Hepatocyte (in vitro differentiated cells): ENCODE results near the gene PCA3. TPM values are rescaled to one million over a fixed set of nuclear protein-coding genes. Genes with fewer than 3 reads are reported as not detected.

Experiments
- DNase-seq: peaks from one replicate; pipeline ENCODE4 v3.0.0-alpha.2; 2016; ENCODE audit warnings: low spot score
- H2AFZ ChIP-seq: fragments of 200-600 bp; sonication (generic); 2 replicates; pipeline ENCODE4 v1.6.0; 2016; ENCODE audit warnings: antibody characterized with exemption, mild to moderate bottlenecking
- H3K27ac ChIP-seq: fragments of 200-600 bp; sonication (generic); 2 replicates; pipeline ENCODE4 v1.5.1; 2016; ENCODE audit warnings: mild to moderate bottlenecking
- H3K27me3 ChIP-seq: fragments of 200-600 bp; sonication (generic); 2 replicates; pipeline ENCODE4 v1.6.1; 2016
- H3K36me3 ChIP-seq: fragments of 200-600 bp; sonication (generic); replicated peaks from 2 replicates; pipeline ENCODE4 v1.5.1; 2016; ENCODE audit warnings: low read depth; ENCODE audit not compliant: insufficient read depth
- H3K4me1 ChIP-seq: fragments of 200-600 bp; sonication (generic); 2 replicates; pipeline ENCODE4 v1.5.1; 2016; ENCODE audit warnings: mild to moderate bottlenecking, moderate library complexity; ENCODE audit not compliant: insufficient read depth
- H3K4me2 ChIP-seq: fragments of 200-600 bp; sonication (generic); 2 replicates; pipeline ENCODE4 v1.6.0; 2016
- H3K4me3 ChIP-seq: fragments of 200-600 bp; sonication (generic); 2 replicates; pipeline ENCODE4 v1.5.1; 2016; ENCODE audit warnings: mild to moderate bottlenecking
- H3K79me2 ChIP-seq: fragments of 200-600 bp; sonication (generic); 2 replicates; pipeline ENCODE4 v1.6.0; 2017; ENCODE audit warnings: mild to moderate bottlenecking
- H3K9me2 ChIP-seq: fragments of 200-600 bp; sonication (generic); replicated peaks from 2 replicates; pipeline ENCODE4 v1.6.0; 2017; ENCODE audit warnings: mild to moderate bottlenecking; ENCODE audit not compliant: insufficient read depth
- H3K9me3 ChIP-seq: fragments of 200-600 bp; sonication (generic); 2 replicates; pipeline ENCODE4 v1.5.1; 2016; ENCODE audit warnings: low read depth, mild to moderate bottlenecking
- H4K20me1 ChIP-seq: fragments of 200-600 bp; sonication (generic); 2 replicates; pipeline ENCODE4 v1.6.0; 2016; ENCODE audit warnings: mild to moderate bottlenecking; ENCODE audit not compliant: insufficient read depth, poor library complexity, severe bottlenecking
- EZH2 ChIP-seq: fragments of 200-600 bp; sonication (generic); IDR thresholded peaks from 2 replicates; pipeline ENCODE4 v1.6.1; 2016; ENCODE audit warnings: antibody characterized with exemption, mild to moderate bottlenecking, borderline replicate concordance
- EZH2phosphoT487 ChIP-seq: fragments of 200-600 bp; sonication (generic); IDR thresholded peaks from one replicate; pipeline ENCODE4 v1.6.1; 2018; ENCODE audit warnings: antibody characterized with exemption, mild to moderate bottlenecking, low read depth, moderate library complexity; ENCODE audit not compliant: unreplicated experiment, severe bottlenecking
- WGBS: methylation state at CpG from one replicate; pipeline ENCODE4 v1.1.6; 2016; ENCODE audit warnings: low lambda C conversion rate; ENCODE audit errors: missing lambda C conversion rate; 5-methylcytosine and 5-hydroxymethylcytosine counted together
- polyA plus RNA-seq: library from polyadenylated mRNA; unstranded; fragments of >200 nt; fragmentation: Nextera tagmentation; extraction: Ambion mirVana; gene quantifications from 2 replicates; pipeline ENCODE4 v1.2.1, GENCODE V29; 2016
- total RNA-seq: library from RNA; depleted of rRNA; stranded (reverse); fragments of >200 nt; gene quantifications from 2 replicates; pipeline ENCODE4 v1.2.3, GENCODE V29; 2014
- TF ChIP-seq, protein P1 (sequence below): fragments of 200-600 bp; sonication (generic); IDR thresholded peaks from 2 replicates; pipeline ENCODE4 v1.5.1; 2016; ENCODE audit warnings: antibody characterized with exemption, mild to moderate bottlenecking; ENCODE audit not compliant: poor library complexity

Gene PCA3
- total and polyA plus RNA-seq, 2 experiments from 2014 or later: not detected

DNA sequence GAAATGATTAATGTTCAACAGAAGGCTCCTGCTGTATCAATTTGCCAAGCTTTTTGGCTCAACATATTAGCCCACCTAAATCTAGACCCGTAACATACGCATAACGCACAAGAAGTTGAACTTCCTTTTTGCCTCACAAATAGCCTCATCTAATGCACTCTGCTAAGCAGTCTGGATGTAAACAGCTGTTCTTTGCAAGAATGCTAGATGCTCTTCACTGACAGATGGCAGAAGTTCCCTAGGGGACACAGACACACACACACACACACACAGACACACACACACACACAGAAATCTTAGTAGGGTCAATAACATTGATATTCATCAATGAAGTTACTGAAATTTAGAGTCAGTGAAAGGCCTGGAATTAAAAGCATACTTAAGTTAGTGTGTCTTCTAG lies 13.2 kb upstream of the PCA3 start:
- Histone ChIP-seq H3K27me3 (no peaks in the 10 kb centered on the region), H3K9me2 (no peaks in the 10 kb centered on the region), H4K20me1 (no peaks in the 10 kb centered on the region), H3K79me2 (no peaks in the 10 kb centered on the region), H3K4me1 (no peaks in the 10 kb centered on the region), H2AFZ (no peak overlapping the region), H3K4me2 (no peak overlapping the region), H3K36me3 (no peaks in the 10 kb centered on the region), H3K27ac (no peak overlapping the region), H3K4me3 (no peak overlapping the region), H3K9me3 (no peaks in the 10 kb centered on the region)
- 87% methylated on average over 3 of the region's 3 CpGs for WGBS
- no peak for DNase-seq
- TF ChIP-seq EZH2 (no peak), EZH2phosphoT487 (no peak)
- TF ChIP-seq, protein P1, sequence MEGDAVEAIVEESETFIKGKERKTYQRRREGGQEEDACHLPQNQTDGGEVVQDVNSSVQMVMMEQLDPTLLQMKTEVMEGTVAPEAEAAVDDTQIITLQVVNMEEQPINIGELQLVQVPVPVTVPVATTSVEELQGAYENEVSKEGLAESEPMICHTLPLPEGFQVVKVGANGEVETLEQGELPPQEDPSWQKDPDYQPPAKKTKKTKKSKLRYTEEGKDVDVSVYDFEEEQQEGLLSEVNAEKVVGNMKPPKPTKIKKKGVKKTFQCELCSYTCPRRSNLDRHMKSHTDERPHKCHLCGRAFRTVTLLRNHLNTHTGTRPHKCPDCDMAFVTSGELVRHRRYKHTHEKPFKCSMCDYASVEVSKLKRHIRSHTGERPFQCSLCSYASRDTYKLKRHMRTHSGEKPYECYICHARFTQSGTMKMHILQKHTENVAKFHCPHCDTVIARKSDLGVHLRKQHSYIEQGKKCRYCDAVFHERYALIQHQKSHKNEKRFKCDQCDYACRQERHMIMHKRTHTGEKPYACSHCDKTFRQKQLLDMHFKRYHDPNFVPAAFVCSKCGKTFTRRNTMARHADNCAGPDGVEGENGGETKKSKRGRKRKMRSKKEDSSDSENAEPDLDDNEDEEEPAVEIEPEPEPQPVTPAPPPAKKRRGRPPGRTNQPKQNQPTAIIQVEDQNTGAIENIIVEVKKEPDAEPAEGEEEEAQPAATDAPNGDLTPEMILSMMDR: no peak

DNA sequence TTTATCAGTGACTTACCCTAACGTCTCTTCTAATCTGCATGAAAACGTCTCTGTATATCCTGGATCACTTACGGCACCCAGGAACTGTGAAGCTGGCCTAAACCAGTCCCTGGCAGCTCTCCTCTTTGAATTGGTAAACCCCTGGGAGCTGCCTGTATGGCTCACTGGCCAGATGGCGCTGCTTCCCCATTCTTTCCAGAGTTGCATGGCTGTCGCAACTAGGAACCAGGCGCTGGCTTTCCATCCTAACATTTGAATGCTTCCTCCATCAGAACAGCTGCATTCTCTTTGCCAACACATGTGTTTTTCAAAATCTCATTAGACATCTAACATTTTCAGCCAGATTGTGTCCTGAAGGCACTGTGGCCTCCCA lies 8.0 kb upstream of the PCA3 start:
- DNase-seq: peak; percentile 50
- Histone ChIP-seq H3K4me1 (no peaks in the 10 kb centered on the region), H3K27ac (no peak overlapping the region), H2AFZ (peak overlapping the region; percentile 31), H3K4me2 (no peak overlapping the region), H3K9me2 (no peaks in the 10 kb centered on the region), H4K20me1 (no peaks in the 10 kb centered on the region), H3K27me3 (no peaks in the 10 kb centered on the region), H3K9me3 (no peaks in the 10 kb centered on the region), H3K4me3 (no peak overlapping the region), H3K79me2 (no peaks in the 10 kb centered on the region), H3K36me3 (no peaks in the 10 kb centered on the region)
- TF ChIP-seq EZH2 (no peak), EZH2phosphoT487 (no peak)
- TF ChIP-seq, protein P1: peak; percentile 30
- WGBS: 55% methylated on average over 6 of the region's 6 CpGs

DNA sequence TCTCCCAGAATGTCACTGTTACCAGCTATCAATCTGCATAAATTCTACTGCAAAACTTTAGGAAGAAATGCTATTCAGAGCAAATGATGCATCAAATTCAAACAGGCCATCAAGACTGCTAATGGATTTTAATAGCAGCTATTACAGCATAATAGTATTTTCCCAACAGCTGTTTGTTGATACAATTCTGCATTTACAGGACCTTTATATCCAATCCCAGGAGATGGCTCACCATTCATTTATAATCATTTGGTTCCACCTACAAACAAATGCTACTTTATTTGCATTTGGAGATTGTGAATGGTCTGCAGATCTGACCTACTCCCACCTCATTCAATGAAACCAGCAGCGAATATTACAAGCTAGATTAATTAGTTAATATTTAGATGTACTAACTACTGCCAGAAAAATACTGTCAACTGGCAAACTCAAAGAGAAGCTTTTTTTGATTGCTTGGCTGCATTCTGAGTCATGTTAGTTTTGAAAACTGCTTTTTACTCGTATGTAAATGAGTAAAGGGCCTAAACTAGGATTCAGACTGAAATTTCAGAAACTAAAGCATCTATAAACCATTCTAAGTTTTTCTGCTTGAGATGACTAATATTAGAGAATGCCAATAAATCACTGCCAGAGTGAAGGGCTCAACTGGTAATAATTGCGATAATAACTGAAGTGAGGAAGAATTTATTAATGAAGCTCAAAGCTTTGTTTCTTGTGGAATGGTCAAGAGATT lies 7.1 kb upstream of the PCA3 start:
- DNase-seq: no peak
- Histone ChIP-seq H3K4me3 (no peak overlapping the region), H3K4me1 (no peaks in the 10 kb centered on the region), H3K36me3 (no peaks in the 10 kb centered on the region), H3K4me2 (no peak overlapping the region), H3K9me3 (no peaks in the 10 kb centered on the region), H4K20me1 (no peaks in the 10 kb centered on the region), H3K27ac (no peak overlapping the region), H2AFZ (no peak overlapping the region), H3K9me2 (no peaks in the 10 kb centered on the region), H3K27me3 (no peaks in the 10 kb centered on the region), H3K79me2 (no peaks in the 10 kb centered on the region)
- WGBS: 83% methylated on average over 3 of the region's 3 CpGs
- TF ChIP-seq, protein P1: no peak
- TF ChIP-seq EZH2: no peak
- no peak for TF ChIP-seq EZH2phosphoT487

DNA sequence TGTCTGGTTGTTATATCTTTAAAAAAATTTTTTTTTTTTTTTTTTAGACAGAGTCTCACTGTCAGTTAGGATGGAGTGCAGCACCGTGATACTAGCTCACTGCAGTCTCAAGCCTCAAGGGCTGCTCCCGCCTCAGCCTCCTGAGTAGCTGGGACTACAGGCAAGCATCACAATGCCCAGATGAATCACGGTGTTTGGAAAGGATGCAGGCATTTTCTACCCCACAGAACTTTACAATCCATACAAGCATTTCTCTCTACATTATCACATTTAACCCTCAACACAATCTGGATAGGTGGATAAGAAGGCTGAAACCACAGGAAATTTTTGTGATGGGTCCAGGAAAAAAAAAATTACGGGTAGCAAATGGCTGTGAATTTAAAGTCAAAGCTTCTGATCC lies 5.8 kb upstream of the PCA3 start:
- H3K9me2 ChIP-seq: no peaks in the 10 kb centered on the region
- H3K27ac ChIP-seq: no peak overlapping the region
- 65% methylated on average over 4 of the region's 4 CpGs for WGBS
- no peaks in the 10 kb centered on the region for H3K79me2 ChIP-seq
- TF ChIP-seq EZH2phosphoT487: no peak
- TF ChIP-seq, protein P1: no peak
- no peak for TF ChIP-seq EZH2
- H4K20me1 ChIP-seq: no peaks in the 10 kb centered on the region
- H3K4me3 ChIP-seq: no peak overlapping the region
- no peaks in the 10 kb centered on the region for H3K36me3 ChIP-seq
- DNase-seq: no peak
- no peak overlapping the region for H3K4me2 ChIP-seq
- no peaks in the 10 kb centered on the region for H3K27me3 ChIP-seq
- no peaks in the 10 kb centered on the region for H3K4me1 ChIP-seq
- no peak overlapping the region for H2AFZ ChIP-seq
- no peaks in the 10 kb centered on the region for H3K9me3 ChIP-seq
